Keratinocyte (primary cell): ENCODE results near the gene DGKQ. TPM values are rescaled to one million over a fixed set of nuclear protein-coding genes. Genes with fewer than 3 reads are reported as not detected.

ENCODE experiments used
- DNase-seq: peaks from one replicate; pipeline ENCODE4 v3.0.0-alpha.2; 2011; ENCODE audit warnings: low read depth, missing footprints, low spot score
- FAIRE-seq: peaks from 2 replicates; lab custom pipeline; 2011; peaks lifted over from hg19 to GRCh38; lab: Jason Lieb, UNC
- H2AFZ ChIP-seq: 2 replicates; pipeline ENCODE4 v1.6.0; 2012; ENCODE audit warnings: low read length, control low read depth, inconsistent platforms; ENCODE audit not compliant: control insufficient read depth
- H3K27ac ChIP-seq: 2 replicates; pipeline ENCODE4 v1.5.1; 2011; ENCODE audit warnings: low read length; ENCODE audit not compliant: control insufficient read depth, insufficient read depth
- H3K27me3 ChIP-seq: 3 replicates; pipeline ENCODE4 v1.6.0; 2011; ENCODE audit warnings: low read length; ENCODE audit not compliant: control insufficient read depth, insufficient read depth; ENCODE audit errors: extremely low read depth
- H3K36me3 ChIP-seq, 2 experiments: 2 replicates in 1 of 2; 3 replicates in 1 of 2; pipeline ENCODE4 v1.5.1; 2011; ENCODE audit warnings: low read length in 2 of 2, mild to moderate bottlenecking in 1 of 2; ENCODE audit not compliant: control insufficient read depth in 2 of 2, insufficient read depth in 2 of 2; ENCODE audit errors: extremely low read depth in 1 of 2
- H3K4me1 ChIP-seq: 3 replicates; pipeline ENCODE4 v1.5.1; 2011; ENCODE audit warnings: low read length; ENCODE audit not compliant: control insufficient read depth, insufficient read depth; ENCODE audit errors: extremely low read depth
- H3K4me2 ChIP-seq: 3 replicates; pipeline ENCODE4 v1.6.0; 2011; ENCODE audit warnings: low read depth, low read length; ENCODE audit not compliant: control insufficient read depth, insufficient read depth; ENCODE audit errors: extremely low read depth
- H3K4me3 ChIP-seq, 3 experiments: fragments of 200-600 bp in 1 of 3; sonication (generic) in 1 of 3; 2 replicates in 2 of 3; 3 replicates in 1 of 3; pipeline ENCODE4 v1.5.1; 2011 to 2016; ENCODE audit warnings: low read length in 3 of 3, mild to moderate bottlenecking in 3 of 3, control low read depth in 2 of 3, inconsistent platforms in 1 of 3, low read depth in 1 of 3, mixed read lengths in 1 of 3, mixed run types in 1 of 3, moderate library complexity in 1 of 3; ENCODE audit not compliant: control insufficient read depth in 2 of 3, insufficient read depth in 2 of 3; ENCODE audit errors: extremely low read depth in 1 of 3
- H3K79me2 ChIP-seq: 2 replicates; pipeline ENCODE4 v1.6.0; 2012; ENCODE audit warnings: low read length; ENCODE audit not compliant: control insufficient read depth, insufficient read depth
- H3K9ac ChIP-seq: 3 replicates; pipeline ENCODE4 v1.6.0; 2011; ENCODE audit warnings: low read length; ENCODE audit not compliant: control insufficient read depth, insufficient read depth; ENCODE audit errors: extremely low read depth
- H3K9me1 ChIP-seq: 3 replicates; pipeline ENCODE4 v1.6.0; 2011; ENCODE audit warnings: low read length; ENCODE audit not compliant: control insufficient read depth, insufficient read depth; ENCODE audit errors: extremely low read depth
- H3K9me3 ChIP-seq: 2 replicates; pipeline ENCODE4 v1.5.1; 2012; ENCODE audit warnings: low read depth, low read length; ENCODE audit not compliant: control insufficient read depth
- H4K20me1 ChIP-seq: 3 replicates; pipeline ENCODE4 v1.6.0; 2011; ENCODE audit warnings: low read length; ENCODE audit not compliant: control insufficient read depth, insufficient read depth; ENCODE audit errors: extremely low read depth
- CTCF ChIP-seq, 3 experiments: IDR thresholded peaks in 1 of 3; conservative IDR thresholded peaks in 1 of 3; optimal IDR thresholded peaks in 1 of 3; 2 replicates in 2 of 3; 3 replicates in 1 of 3; pipeline versions ENCODE3 to v1.5.1; 2011; ENCODE audit warnings: low read length in 3 of 3, mild to moderate bottlenecking in 3 of 3, moderate library complexity in 2 of 3, control low read depth in 1 of 3, inconsistent platforms in 1 of 3; ENCODE audit not compliant: insufficient read depth in 2 of 3; ENCODE audit errors: extremely low read depth in 1 of 3
- EZH2 ChIP-seq: IDR thresholded peaks from one replicate; pipeline ENCODE4 v1.6.1; 2012; ENCODE audit warnings: inconsistent platforms, mild to moderate bottlenecking, low read length, moderate library complexity
- dilution Hi-C: fragments of 300-500 bp; cut with MboI; formaldehyde crosslinking; loops from one replicate; pipeline ENCODE4 v1.7.0; 2020; ENCODE audit warnings: low sequenced_read_pairs; ENCODE audit not compliant: extremely low pct_ligation_motif_present
- polyA plus RNA-seq, 5 experiments: library from polyadenylated mRNA; depleted of rRNA in 3 of 5; stranded (reverse) in 3 of 5; stranded (forward) in 1 of 5; unstranded in 1 of 5; fragments of >200 nt; gene quantifications; 1 replicate in 1 of 5; 2 replicates in 3 of 5; 3 replicates in 1 of 5; pipeline versions ENCODE4 v1.2.1 to v1.2.3, GENCODE V29; 2011 to 2012; ENCODE audit warnings: missing spikeins in 2 of 5, low read depth in 1 of 5, low replicate concordance in 1 of 5

The DGKQ gene
- polyA plus RNA-seq, 1 donor (not counting 4 experiments of a cell fraction or from before 2014, with no cell fraction given), result 5.3 TPM

- TF ChIP-seq CTCF (optimal IDR thresholded peaks at IDR 0.05 in 1 of 3, IDR thresholded peaks at IDR 0.05 in 1 of 3, conservative IDR thresholded peaks at IDR 0.05 in 1 of 3; ENCODE audit: extremely low read depth in 1 of 3, insufficient read depth in 2 of 3, low read length in 3 of 3) (no peak), EZH2 (no peak)
- no peaks in the 10 kb centered on the region for H4K20me1 ChIP-seq
- H3K4me1 ChIP-seq, result no peaks in the 10 kb centered on the region
- H3K36me3 ChIP-seq, result peaks cover 0 to 2% of the 10 kb centered on the region in 2 experiments
- H3K9me3 ChIP-seq, result no peaks in the 10 kb centered on the region
- no peak overlapping the region for H2AFZ ChIP-seq
- H3K79me2 ChIP-seq, result no peaks in the 10 kb centered on the region
- no peak overlapping the region for H3K4me3 ChIP-seq
- DNase-seq (no peak), FAIRE-seq (no peak)
- H3K9me1 ChIP-seq, result no peaks in the 10 kb centered on the region
- H3K27ac ChIP-seq, result no peak overlapping the region
- no peak overlapping the region for H3K9ac ChIP-seq
- H3K27me3 ChIP-seq, result no peaks in the 10 kb centered on the region
- no peak overlapping the region for H3K4me2 ChIP-seq
- dilution Hi-C loops, result no loop called here
Observed at GRCh38 chr4:952881-953573, 20.3 kb downstream of the DGKQ start.

- Histone ChIP-seq H4K20me1 (no peaks in the 10 kb centered on the region), H3K4me3 (no peak overlapping the region), H3K9me1 (no peaks in the 10 kb centered on the region), H3K4me2 (no peak overlapping the region), H3K79me2 (no peaks in the 10 kb centered on the region), H3K4me1 (no peaks in the 10 kb centered on the region), H3K27ac (no peak overlapping the region), H2AFZ (no peak overlapping the region), H3K9me3 (no peaks in the 10 kb centered on the region), H3K9ac (no peak overlapping the region), H3K36me3 (peaks cover 0 to 2% of the 10 kb centered on the region in 2 experiments), H3K27me3 (no peaks in the 10 kb centered on the region)
- FAIRE-seq, result no peak
- DNase-seq, result no peak
- dilution Hi-C loops, result no loop called here
- TF ChIP-seq CTCF (optimal IDR thresholded peaks at IDR 0.05 in 1 of 3, IDR thresholded peaks at IDR 0.05 in 1 of 3, conservative IDR thresholded peaks at IDR 0.05 in 1 of 3; ENCODE audit: extremely low read depth in 1 of 3, insufficient read depth in 2 of 3, low read length in 3 of 3), result no peak
- TF ChIP-seq EZH2, result no peak
Observed at GRCh38 chr4:951594-952468, 21.5 kb downstream of the DGKQ start.
